Measurements from ENCODE around the gene TSPOAP1.
A peak's percentile ranks its signal among the peaks of the same experiment; 100 is the strongest.
"Not testable (repeated sequence)": the region's sequence is repeated elsewhere in the genome, so short reads cannot be mapped to it uniquely, and the experiment has no call there.

TSPOAP1 gene

DNA sequence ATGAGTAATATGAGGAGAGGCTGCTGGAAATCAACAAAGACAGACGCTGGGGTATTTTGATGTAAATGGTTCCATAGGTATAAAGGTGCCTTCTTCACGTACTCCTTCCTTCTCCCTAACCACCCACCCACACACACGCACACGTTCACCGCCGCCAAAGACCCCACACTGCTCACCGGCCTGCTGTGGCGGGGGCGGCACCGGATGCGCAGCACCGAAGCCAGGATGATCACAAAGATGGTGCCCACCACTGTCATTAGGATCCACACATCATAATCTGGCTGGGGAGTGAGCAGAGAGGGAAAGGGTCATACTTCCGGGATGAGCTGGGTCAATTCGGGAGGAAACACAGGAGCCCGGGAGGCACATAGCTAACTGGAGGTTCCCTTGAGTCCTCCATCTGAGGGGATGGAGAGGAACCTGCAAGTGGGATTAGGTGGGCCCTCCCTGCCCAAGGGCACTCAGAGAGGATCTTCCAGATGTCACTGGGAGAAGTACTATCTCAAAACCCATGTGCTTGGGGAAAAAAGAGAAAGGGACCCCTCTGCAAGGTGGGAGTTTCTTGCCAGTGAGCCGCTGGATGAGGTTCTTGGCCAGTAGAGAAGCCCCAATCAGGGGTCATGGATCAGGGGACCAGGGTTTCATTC, 33.9 kb upstream of the TSPOAP1 start:
- DNase-seq: no peak

DNA sequence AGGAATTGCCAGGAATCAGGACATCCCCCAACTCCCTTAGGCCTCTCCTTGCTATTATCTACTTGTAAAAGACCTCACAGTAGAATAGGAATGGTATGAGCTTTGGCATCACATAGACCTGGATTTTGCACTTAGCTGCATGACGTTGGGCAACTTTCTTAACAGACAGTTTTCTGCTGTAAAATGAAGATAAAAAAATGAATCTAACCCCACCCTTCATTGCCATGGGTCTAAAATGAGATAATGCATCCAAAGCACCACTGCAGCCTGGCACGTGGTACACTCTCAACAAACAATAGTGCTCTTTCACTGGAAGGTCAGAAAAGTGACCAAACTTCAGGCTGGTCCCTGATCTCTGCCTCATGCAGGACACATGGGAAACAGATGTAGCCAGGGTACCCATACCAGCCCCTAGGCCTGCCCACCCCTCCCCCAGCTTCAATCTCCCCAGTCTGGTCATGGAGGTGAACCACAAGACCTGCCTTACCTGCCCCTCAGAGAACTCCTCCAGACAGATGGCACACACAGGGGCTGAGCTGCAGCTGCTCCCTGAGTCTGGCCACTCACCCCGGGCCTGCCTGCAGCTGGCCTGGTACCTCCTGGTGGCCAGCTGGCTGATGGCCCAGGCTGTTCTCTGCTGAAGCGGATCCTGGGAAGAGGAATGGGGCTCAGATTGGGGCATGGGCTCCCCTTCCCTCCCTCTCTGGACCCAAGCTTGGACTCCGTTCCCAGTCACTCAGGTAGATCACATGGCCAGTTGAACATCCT, 31.9 kb upstream of the TSPOAP1 start:
- DNase-seq: peak; percentile 96

DNA sequence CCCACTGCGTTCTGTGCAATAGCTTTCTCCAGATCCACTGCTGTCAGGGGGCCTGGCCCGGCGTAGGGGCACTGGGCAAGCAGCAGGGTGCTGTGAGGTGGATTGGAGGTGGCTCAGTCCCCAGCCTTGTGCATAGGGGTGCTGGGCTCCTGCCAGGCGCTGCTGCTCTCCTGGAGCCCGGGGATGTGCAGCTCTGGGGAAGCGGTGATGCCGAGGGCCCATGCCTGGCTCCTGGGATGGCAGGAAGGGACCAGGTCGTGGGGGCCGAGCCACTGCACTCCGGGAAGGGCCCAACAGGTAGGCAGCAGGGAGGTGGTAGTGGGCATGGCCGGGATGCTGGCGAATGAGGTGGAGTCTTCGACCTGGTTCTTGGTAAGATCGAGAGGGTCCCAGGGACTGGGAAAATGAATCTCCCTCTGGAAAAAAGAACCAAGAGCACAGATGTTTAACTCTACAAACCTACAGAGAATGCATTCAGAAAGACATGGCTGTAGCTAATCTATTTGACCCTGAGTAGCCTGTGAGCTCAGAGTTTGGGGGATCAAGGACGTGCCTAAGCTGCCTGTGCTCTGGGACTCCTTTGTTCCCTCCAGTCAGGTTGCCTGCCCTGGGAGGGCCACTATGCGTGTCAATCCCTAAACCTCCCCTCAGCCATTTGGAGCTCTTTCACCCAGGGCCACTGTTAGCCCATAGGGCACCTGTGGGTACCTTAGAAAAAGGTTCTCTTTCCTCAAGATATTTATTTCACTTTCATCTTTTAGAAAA, 30.0 kb upstream of the TSPOAP1 start:
- DNase-seq: no peak

DNA sequence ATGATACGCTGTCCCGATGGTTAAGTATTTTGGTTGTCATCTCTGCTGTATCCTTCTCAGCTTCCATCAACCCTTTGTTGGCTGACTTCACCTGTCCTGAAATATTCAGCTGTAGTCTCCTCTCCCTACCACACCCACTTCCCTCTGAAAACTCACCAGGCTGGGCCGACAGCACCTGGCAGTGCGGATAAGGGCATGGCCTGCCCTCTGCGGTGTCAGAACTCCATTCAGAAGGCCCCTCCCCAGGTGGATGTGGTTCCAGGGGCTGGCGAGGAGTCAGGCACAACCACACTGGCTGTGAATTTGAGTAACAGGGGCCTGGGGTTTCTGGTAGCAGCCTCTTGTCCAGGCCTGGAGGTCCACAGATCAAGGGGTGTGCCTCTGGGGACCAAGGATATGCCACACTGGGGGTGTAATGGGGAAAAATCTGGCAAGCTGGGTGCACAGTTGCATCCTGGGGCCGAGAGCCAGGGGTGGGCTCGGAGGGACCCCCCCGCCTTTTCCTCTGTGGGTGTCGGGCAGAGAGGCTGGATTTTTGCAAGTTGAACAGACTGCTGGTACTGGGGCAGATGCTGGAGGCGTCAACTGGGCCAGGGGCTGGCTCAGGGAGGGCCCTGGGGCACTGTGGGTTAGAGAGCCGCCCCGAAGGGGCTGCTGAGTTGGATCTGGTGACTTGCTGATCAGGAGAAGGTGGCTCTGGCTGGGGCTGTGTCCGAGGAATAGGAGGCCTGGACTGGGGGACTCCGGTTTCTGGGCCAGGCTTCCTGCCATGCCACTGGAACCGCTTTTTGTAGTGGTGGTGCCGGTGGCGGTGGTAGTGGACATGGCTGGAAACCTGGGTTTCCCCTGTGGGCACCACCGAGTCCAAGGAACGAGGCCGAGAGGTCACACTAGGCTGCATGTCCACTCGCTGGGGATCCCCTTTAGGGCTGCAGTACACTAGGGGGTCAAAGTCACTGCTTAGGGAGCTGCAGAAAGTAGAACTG, 29.0 kb upstream of the TSPOAP1 start:
- DNase-seq: peak; percentile 47

DNA sequence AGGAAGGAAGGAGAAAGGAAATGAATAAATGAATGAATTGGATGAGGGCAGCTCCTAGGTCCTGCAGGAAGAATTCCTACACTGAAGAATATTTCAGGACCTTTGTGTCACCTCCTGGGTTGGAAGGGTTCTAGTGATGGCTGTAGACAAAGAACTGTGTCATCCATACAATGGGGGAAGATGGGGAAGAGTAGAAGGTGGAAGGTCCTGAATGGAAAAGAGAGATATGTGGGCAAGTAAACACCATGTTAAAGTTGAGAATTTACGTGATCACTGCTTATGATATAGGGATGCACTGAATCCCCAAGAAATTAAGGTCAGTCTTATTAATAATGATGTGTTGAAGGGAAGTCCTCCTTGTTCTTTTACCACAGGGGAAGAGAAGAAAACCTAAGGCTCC, 27.6 kb upstream of the TSPOAP1 start:
- DNase-seq: no peak

DNA sequence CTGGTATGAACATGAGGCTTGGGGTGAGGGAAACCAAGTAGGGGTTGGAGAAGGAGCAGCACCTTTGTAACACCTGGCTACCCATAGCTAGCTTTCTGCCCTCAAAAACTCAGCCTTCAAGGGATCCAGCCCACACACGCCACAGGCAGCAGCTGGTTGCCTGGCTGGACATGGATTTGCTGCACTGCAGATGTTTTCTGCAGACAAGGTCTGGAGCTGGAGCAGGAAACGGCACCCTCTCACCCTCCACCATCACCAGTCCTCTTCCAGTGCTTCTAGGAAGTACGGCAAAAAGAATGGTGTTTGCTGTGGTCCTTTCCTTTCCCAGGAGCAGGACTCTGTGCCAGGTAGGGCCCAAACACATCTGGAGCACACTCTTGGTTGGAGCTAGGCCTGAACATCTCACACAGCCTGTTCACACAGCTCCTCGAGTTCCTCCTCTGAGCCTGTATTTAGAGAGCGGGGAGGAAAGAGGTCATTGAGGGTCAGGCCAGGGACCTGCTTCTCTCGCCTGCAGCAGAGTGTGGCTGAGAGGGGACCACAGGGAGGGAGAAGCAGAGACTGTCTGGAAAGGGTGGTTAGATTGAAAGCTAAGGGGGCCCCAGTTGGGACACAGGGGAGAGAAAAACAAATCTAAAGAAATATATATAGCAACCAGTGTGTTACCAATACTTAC, 26.1 kb upstream of the TSPOAP1 start:
- no peak for DNase-seq

DNA sequence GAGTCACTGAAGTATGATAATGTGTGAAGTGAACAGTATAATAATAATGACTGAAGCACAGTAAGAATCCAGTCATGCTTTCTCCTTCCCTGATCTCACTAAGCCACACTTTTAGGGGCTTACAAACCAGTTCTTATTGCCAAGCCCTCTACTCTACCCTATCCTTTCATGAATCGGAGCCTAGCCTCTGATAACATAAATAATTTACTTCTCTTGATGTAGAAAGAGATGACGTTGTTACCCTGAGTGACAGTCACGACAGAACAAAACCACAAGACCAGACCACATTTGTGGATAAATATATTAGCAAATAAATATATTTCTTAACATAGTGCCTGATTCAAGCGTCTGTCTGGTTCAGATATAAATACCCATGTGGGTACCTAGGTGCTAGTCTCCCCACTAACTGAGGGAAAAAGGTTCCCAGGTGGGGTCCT, 24.8 kb upstream of the TSPOAP1 start:
- DNase-seq: no peak

DNA sequence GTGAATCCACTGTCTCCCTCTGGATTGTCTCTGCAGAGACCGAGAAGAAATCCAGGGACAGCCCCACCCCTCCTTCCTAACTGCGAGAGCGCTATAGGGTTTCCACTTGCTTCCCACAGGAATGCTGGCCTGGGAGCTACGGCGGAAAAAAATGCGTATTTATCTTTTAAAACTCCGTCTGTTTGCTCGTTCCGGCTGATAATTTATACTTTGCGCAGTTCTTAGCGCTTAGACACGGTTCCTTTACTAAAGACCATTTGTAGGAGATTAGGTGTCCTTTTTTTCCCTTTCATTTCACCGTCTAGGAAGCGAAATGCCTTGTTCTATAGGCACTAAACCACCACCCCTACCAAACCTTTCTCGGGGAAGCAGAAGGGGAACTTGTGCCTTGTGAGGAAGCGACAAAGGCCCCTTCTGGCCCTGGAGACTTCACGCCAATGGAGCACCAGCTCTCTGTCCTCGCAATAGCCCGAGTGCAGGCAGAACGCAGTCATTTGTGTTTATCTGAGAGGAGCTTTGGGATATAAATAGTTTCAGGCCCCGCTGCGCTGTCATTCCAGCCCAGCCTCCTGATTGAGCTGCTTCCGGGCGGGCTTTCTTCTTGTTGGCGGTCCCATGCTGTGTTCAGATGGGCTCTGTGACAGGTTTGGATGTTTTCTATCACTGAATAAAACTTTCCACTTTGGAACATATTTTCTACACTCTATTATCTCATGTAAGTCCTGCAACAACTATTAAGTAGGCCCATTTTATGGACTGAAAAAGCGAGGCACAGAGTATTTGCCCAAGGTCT, 24.2 kb upstream of the TSPOAP1 start:
- DNase-seq: peak; percentile 80

DNA sequence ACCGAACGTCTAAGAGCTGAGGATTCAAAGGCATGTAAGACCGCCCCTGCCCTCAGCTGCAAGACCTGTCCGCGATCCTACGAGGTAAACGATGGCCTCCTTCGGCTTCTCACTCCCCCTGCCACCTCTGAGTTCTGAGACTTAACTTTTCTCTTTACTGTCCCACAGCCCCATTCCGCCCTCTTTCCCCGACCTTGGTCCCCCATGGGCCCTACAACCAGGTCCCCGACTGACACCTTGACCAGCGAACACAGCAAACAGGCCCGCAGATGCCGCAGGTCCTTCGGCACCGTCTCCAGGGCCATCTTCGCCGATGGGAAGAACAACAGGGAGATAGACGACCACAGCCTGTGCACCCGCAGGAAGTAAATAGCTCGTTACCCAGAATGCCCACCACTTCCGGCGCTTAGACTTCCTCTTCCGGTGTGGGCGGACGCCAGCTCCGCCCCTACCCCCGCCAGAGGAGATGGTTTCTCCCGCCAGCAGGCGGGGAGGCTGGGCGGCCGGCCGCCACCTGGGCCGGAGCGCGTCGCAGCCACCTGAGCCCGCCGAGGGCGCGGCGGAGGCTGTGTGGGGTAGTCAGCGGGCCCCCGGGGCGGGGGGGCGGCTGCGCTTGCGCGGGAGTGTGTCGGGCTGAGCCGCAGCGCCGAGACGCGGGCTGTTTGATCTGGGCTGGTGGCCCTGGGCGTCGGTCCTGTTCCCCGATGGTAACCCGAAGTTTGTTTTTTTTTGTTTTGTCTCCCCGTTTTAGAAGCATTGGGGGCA, 23.4 kb upstream of the TSPOAP1 start, which contains the start of gene SUPT4H1:
Gene SUPT4H1 (minus strand): TSS at position 371 of the 765 bp plus-strand sequence. CDS start 66 bp downstream, at position 305.
- DNase-seq: peak; percentile 95

DNA sequence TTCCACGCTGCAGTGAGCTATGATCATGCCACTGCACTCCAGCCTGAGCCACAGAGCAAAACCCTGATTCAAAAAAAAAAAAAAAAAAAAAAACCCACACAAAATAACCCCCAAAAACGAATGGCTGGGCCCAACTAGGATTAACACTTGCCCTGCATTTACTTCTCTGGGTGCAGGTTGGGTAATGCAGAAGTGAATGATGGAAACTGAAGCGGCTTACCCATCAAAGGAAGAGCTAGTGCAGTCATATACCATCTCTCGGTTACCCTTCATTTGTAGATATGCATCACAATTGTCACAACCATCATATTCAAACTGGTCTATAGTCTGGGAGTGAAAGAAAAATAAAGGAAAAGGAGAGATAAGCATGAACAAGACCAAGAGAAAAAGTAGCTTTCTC, 22.6 kb upstream of the TSPOAP1 start:
- no peak for DNase-seq

DNA sequence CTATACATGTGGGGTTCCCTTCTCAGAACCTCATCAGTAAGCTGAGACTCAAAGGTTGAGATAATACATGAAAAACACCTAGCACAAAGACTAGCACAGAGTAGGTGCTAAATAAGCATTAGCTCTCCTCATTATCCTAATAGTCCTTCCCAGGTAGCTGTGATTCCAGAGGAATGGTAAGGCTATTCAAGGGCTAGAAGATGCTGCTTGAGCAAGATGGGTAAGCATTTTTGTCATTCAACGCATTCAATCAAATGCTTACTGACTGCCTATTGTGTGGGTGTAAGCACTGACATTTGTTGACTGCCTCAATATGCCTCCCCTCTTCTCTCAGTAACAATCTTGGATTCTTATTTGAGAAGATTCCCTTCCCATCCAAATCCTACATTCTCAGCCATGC, 19.4 kb upstream of the TSPOAP1 start:
- DNase-seq: no peak

DNA sequence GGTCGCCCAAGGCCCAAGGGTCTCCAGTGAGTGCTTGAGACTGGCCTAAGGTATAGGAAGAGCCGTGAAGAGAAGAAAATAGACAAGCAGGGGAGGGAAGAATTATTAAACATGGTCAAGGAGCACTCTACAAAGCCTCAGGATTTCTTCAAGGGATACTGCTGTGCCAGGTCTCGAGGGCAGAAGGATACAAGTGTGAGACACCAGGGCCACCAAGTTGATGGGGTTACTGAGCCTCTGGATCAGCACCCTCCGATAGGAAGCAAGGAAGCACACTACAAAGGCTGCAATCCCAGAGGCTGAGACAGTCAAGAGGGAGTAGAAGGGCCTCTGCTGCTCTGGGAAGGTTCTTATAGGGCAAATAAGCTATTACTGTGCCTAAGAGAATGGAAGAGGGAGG, 16.9 kb upstream of the TSPOAP1 start:
- DNase-seq: no peak

DNA sequence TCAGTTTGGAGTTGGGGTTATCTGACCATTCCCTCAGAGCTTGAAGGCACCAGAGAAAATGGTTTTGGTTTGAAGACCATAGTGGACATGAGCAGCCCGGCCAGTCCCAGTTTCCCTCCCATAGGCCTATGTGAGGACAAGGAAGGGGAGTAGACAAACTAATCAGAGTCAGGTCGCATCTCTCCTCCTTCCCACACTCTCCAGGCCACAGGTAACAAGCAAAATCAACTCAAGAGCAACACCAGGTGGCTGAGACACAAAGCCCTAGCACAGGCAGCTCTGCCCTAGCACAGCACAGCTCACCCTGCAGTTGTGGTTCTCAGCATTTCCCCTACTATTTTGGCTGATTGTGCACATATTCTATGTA, 16.2 kb upstream of the TSPOAP1 start:
- no peak for DNase-seq

DNA sequence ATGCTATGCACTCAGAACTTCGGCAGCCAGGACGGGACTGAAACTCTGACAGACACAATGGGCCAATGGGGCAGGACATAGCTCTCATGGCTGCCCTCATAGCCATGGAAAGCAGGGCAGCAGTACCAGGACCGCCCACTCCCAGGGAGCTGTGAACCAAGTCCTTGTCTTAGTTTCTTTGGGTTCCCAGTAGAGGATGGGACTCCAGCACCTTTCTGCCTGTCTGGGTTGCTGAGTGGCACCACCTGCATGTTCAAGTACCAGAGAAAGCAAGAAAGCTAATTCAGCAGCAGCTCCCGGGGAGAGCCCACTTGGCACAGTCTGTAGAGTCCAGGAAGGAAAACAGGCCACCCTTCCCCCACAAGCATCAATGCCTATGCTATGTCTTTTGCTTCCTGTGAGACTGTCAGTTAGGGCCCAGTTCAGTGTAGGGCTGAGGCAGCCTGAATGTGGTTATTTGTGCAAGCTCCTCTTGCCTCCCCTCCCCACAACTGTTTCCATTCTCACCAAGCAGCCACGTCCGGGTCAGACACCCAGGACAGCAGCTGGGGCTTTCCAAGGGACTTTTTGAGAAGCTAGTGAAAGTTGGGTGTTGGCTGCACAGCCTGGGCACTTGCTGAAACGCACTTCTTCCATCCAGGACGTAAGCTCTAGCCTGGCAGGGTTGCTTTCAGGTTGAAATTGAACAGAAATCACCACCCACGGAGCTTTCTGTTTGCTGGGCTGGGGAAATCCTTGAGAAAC, 15.6 kb upstream of the TSPOAP1 start:
- peak; percentile 61 for DNase-seq

DNA sequence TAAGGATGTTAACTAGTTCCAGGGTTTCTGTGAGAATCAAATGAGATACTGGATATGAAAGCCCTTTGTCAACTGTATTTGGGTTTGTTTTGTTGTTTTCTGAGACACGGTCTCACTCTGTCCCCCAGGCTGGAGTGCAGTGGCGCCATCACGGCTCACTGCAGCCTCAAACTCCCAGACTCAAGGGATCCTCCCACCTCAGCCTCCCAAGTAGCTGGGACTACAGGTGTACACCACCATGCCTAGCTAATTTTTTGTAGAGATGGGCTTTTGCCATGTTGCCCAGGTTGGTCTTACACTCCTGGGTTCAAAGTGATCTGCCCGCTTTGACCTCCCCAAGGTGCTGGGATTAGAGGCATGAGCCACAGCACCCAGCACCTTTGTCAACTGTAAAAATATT, 14.5 kb upstream of the TSPOAP1 start:
- no peak for DNase-seq

DNA sequence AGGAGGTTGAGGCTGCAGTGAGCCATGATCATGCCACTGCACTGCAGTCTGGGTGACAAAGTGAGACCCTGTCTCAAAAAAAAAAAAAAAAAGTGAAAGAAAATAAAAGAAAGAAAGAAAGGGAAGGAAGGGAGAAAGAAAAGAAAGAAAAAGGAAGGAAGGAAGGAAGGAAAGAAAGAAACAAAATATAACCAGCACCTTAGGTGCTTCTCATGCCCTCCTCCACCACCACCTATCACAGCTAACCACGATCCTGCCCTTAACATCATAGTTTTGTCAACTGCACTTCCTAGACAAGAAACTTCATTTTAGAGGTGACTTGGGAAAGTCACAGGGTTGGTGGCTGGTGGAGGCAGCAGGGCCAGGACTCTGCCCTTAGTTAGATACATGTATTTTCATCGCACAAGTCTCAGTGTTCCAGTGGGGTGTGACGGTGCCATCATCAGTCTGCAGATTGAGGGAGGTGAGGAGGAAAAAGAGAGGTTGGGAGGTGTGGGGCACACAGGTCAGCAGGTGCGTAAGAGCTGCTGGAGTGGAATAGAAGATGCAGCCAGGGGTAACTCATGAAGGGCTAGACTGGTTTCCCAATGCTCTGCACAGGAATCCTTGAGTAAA, 13.4 kb upstream of the TSPOAP1 start:
- DNase-seq: no peak

DNA sequence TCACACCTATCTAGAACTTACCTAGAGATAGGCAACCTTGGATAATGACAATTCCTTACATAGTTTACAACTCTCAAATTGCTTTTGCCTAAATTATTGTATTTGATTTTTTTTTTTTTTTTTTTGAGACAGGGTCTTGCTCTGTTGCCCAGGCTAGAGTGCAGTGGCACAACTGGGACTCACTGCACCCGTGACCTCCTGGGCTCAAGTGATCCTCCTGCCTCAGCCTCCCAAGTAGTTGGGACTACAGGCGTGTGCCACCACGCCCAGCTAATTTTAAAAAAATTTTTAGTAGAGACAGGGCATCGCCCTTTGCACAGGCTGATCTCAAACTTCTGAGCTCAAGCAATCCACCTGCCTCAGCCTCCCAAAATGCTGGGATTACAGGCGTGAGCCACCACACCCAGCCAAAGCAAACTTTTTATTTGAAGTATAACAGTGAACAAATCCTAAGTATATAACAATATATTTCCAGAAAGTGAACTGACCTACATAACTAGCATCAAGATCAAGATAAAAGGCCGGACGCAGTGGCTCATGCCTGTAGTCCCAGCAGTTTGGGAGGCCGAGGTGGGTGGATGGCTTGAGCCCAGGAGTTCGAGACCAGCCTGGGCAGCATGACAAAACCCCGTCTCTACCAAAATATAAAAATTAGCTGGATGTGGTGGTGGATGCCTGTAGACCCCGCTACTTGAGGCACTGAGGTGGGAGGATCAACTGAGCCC, 12.7 kb upstream of the TSPOAP1 start:
- DNase-seq: not testable (repeated sequence)

DNA sequence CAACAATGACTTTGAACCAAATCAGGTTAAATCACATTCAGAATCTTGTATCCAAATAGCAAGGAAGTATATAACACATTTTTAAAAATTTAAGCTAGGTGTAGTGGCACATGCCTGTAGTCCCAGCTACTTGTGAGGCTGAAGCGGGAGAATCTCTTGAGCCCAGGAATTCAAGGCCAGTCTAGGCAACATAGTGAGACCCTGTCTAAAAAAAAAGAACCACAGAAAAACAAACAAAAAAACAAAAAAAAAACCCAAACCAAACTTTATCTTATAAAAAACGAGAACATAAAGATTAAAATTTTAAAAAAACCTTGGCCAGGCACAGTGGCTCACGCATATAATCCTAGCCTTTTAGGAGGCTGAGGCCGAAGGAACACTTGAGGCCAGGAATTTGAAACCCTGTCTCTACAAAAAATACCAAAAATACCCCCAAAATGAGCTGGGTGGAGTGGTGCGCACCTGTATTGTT, 11.8 kb upstream of the TSPOAP1 start:
- no peak for DNase-seq
